ENCODE data around the gene CCNK.

Gene CCNK

DNA sequence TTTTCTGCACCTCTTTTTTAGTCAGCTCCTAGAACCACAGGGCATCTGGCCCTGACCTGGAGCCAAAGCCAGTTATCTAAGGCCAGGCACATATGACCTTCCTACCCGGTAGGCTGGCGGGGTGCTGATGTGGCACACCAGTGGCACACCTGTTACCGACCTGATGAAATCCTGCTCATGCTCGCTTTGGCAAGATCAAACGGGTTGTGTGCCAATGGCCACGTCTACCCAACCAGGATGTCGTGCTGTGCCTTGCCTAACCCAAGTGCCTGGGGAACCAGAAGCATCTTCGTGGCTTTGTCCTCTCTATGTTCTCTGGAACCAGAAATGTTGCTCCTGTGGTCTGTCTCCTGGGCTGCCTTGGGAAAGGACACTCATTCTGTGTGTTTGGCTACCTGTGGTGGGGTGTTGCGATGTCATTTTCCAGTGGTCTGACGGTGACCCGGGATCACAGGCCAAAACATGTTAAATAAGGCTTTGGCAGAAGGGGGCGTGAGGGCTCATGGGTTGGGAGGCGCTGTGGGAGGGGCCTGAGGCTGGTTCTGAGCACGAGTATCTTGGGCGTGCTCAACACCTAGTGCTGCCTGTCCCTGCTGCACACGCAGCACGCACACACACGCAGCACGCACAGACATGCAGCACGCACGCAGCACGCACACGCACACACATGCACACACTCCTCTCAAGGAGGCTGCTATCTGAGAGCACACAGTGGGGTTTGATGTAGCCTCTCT lies 27.9 kb downstream of the CCNK start:
- DNase-seq, result no peak

DNA sequence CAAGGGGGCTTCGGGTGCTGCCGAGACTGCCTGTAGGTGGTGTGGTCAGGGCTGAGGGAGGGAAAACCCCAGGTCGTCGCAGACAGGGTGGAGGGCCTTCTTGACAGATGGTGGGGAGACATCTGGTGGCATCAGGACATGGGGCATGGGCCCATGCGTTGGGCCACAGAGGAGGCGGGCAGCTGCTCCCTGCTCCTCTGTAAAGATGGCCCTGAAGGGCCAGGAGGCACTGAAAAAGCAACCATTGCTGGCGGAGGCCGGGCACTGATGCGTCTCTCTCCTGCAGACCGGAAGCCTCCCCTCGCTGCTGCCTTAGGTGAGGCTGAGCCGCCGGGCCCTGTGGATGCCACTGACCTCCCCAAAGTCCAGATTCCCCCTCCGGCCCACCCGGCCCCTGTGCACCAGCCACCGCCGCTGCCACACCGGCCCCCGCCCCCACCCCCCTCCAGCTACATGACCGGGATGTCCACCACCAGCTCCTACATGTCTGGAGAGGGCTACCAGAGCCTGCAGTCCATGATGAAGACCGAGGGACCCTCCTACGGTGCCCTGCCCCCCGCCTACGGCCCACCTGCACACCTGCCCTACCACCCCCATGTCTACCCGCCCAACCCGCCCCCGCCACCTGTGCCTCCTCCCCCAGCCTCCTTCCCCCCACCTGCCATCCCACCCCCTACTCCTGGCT lies 28.8 kb downstream of the CCNK start:
- DNase-seq, result no peak

DNA sequence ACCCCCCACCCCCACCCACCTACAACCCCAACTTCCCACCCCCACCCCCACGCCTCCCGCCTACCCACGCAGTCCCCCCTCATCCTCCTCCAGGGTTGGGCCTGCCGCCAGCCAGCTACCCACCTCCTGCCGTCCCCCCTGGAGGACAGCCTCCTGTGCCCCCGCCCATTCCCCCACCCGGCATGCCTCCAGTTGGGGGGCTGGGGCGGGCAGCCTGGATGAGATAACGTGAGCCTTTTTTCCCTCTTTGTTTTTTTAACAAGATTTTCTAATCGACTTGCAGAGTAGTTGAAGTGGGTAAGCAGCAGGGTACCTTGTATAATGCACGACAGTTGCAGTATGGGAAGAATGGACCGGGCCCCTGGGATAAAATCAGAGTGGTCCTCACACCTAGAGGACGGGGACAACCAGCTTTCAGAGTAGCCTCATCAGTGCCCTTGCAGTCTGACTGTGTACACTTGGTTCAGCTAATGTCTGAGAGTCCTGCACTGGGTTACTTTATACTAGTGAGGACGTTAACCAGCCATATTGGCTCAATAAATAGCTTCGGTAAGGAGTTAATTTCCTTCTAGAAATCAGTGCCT lies 29.4 kb downstream of the CCNK start:
- DNase-seq, result no peak

DNA sequence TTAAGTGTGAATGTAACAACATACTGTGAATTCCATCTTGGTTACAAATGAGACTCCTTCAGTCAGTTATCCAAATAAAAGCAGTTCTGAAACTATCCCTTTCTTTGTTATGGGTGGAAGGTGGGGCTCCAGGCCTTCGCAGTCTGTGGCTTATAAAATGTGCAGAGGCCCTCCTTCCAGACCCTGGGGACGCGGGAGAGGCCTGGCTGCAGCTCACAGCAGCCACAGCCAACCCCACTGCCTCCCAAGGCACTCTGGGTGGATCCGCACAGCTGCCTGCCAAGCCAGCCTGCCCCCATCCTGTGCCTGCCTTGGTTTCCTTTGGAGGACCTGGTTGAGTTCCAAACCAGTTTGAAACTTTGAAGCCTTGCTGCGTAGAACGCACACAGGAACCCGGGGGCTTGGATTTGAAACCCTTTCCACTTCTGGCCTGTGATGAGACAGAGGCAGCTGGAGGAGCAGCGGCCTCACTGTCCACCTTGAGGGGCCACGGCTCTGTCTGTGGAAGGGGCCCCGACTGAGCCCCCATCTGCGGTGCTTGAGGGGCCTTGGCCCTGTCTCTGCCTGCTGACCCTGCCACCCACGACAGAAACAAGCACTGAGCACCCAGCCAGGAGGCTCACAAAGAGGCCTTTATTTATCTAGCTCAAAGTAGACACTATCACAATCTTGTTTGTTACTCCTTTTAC lies 30.4 kb downstream of the CCNK start:
- no peak for DNase-seq

DNA sequence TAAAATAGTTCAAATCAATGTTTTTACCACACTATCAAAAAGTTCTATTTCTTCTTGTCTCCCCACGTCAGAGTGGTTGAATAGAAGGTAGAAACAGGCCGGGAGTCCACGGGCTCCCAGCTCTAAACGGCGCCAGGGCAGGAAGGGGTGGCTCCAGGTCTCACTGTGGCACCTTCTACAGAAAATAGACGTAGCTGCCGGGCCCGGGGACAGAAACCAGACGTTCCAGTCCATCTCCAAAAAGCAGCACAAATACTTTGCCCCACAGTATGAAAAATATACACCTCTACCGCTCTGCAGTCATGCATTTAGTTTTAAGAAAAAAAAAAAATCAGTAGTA lies 30.9 kb downstream of the CCNK start:
- DNase-seq, result no peak

DNA sequence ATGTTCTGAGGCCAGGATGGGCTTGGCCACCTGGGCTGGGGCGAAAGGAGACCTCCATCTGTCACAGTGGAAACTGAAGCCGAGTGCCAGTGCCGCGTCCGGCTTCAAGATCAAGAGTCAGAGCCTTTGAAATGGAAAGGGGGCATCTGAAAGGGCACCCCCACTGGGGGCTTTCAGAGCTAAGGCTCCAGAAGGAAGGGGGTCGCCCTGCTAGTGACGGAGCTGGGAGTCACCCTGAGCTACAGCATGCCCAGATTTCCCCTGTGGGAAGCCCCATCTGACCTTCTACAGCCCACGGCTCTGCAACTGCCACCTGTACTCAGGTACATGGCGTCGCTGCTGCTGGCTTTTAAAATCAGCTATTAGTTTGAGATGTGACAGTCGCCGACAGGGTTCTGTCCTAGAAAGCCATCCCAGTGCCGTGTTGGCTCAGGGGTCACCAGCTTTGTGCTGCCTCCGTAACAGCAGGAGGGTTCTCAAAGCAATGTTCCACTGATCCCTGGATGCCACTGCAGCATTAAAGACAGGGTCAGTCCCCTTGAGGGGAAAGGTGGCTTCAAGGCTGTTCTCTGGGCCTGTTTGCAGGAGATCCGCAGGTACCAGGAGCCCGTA lies 31.5 kb downstream of the CCNK start:
- DNase-seq, result no peak

DNA sequence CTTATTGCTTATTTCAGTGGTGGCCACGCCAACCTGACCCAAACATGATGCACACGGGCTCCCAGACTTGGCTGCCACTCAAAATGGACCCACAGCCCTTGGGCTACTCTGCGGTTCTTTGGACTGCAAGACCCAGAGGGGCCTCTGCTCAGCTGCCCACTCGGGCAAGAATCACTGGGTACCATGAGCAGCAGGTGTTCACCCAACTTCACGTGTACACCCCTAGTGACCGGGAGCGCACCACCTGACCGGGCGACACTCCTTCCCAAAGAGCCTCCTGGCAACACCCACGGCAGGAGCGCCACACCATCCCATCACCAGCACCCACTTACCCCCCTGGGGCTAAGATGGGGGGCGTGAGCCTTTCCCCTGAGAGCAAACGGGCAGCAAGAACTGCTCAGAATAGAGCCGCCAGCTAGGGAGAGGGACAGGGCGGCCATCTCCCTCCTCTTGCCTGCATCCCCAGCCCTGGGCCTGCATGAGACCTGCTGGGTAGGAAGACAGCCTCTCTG lies 32.0 kb downstream of the CCNK start:
- DNase-seq, result no peak

DNA sequence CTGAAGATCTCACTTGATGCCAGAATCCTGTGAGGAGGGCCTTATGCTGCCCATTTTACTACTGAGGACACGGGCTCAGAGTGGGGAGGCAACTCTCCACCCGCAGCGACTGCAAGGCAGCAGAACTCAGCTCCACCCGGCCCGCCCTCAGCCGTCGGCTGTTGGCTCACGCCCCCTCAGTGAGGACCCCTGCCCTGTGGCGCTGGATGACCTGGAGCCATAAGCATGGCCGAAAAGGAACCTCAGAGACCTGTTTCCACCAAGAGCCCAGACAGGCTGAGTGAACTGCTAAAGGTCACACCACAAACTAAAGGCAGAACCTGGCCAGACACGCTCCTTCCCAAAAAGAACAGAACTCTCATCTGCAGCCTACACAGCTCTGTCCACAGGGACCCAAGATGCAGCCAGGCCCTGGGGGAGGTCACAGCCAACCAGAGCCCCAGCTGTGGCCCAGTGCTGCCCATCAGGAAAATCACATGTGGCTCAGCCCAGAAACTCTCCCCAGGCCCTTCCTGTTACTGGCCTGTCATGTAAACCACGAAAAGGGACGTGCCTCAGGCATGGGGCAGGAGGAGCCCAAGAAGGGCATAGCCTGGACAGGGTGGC lies 32.8 kb downstream of the CCNK start:
- no peak for DNase-seq

DNA sequence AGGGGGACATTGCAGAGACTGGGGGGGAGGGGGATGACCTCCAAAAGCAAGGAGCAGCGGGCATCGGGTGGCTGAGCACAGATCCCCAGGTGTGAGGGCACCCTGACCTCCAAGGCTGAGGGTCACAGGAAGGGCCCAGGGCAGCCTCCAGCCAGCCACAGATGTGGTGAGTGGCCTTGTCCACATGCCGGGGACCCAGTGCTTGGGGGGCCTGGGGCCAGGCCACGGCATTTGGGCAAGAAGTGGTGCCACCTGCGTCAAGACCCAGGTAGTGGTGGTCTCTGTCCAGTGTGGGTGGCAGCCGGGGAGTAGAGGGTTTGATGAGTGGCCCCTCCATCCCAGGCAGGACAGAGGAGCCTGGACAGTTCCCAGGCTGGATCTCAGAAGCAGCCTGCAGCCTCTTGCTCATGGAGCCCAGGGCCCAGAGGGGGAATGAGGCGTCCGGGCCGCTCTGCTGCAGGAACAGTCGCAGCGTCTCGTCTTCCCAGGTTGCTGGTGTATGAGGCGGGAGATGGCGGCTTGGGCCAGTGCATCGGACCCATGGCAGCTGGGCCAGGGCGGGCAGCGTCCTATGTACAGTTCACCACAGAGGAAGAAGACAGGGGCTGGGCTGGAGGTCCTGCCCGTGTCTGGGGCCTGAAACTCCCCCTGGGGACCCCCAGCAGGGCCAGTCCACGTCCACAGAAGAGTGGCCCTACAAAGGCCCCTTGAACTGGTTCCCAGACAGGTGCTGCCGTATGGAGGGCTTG lies 33.5 kb downstream of the CCNK start:
- no peak for DNase-seq

DNA sequence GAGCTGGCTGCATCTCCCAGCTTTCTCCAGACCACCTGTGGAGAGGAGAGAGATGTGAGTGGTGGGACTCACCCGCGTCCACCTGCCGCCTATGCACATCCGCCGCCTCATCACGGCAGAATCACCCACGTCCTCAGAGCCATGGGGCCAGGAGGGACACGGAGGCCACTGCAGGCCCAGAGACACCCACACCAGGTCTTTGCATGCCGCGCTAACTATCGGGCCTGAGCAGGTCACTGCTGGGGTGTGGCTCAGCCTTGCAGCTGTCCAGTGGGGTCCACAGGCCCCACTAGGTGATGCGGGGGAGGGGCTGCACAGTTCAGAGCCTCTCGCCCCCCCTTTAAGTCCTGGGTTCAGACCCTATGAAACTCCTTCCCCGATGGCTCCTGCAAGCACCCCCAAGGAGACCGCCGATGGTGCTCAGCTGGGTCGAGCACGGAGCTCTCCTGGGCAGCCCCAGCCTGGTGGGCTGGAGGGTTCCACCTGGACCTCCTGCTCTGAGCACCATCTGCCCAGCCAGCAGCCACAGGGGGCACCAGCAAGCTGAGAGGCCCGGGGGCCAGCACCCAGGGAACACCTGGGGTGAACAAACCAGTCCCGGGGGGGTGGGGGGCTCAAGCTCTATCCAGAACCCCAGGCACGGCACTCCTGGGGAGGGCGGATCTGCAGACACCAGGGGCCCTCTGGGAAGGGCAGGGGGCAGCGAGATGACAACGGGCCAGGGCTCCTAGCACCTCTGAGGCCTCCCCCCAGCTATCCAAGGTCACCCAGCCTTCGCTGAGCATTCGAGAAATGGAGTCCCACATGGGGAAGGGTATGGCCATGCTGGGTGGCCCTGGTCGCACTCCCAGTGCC lies 34.3 kb downstream of the CCNK start:
- no peak for DNase-seq

DNA sequence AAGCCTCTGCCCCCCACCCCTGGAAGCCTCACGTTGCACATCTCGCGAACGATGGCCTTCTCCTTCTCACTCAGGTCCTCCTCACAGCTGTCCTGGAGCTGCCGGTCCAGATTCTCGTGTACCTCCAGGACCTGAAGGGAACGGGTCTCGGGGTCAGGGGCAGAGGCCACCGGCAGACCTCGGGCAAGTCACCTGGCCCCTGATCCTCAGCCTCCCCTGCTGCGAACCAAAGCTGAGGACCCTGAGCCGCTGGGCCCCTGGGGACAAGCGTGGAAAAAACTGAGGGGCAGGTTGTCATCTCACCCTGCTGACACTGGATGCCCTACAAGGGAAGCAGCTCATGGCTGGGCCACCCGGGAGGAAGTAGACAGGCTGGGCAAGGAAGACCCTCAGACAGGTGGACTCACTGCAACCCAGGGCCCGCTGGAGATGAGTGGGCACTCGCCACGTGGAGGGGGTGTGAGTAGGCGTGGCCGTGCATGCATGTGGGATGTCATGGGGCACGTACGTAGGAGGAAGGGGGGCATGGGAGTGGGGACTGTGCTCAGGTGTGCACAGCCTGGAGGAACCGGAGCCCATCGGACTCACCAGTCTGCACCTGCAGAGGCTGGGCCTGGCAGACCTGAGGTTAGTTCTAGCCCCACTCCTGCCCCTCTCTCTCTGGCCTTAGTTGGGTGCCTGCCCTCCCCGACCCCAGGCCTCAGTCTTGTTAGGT lies 35.1 kb downstream of the CCNK start:
- DNase-seq, result no peak

DNA sequence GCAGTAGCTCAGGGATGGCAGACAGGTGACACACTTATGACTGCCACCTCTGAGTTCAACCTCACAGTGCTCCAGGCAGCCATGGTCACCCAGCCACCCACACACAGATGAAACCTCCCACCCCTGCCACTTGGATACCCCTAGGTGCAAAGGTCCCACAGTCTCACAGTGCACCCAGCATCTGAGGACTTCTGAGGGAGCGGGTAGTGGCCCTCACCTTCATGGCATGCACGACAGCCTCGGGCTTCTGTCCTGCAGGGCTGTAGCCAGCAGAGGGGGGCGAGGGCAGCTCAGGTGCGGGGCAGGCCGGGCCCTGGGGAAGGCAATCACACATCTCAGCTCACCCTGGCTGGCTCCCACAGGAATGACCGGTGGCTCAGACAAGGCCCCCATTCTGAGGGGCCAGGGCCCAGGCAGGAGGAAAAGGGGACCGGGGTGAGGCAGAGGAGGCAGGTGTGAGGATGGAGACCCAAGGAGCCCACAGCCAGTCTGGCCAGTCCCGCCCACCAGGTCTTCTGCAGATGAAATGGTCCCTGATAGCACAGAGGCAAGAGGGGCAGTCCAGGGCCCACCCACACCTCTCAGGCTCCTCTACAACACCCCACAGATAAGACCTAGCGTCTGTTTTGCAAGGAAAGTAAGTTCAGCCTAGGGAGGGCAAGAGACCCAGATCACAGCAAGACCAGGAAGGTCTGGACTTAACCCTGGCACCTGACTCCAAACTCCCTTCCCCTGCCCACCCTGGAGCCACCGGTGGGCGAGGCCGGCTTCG lies 35.8 kb downstream of the CCNK start:
- no peak for DNase-seq

DNA sequence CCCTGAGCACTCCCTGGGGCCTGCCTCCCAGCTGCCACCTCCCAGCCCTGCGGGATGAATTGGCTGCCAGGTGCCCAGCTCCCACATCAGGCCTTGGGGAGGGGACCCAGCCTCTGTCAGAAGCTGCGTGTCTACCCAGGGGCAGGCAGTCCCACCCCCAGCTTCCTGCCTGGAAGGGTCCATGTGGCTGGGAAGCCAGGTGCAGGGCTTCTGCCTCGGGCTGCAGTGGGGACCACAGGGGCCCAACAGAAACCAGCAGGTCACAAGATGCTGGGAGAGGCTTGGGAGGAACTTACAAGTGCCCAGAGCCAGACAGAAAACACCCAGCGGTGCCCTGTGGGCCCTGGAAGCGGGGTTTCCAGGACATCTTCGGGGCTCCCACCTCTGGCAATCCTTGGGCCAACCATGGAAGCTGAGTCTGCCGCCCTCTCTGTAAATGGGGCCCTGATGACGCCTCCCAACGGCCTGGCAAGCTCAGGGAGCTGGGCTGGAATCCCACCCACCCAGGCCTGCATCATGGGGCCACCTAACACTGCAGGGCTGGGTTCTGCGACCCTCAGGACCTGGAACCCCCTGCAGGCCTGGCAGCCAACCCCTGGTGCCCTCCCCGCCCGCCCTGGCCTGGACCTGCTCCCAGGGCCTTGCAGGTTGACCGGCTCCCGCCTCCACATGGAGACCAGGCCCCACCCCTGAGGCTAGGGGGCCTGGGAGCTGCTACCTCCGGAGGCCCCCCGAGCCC lies 36.6 kb downstream of the CCNK start:
- no peak for DNase-seq

DNA sequence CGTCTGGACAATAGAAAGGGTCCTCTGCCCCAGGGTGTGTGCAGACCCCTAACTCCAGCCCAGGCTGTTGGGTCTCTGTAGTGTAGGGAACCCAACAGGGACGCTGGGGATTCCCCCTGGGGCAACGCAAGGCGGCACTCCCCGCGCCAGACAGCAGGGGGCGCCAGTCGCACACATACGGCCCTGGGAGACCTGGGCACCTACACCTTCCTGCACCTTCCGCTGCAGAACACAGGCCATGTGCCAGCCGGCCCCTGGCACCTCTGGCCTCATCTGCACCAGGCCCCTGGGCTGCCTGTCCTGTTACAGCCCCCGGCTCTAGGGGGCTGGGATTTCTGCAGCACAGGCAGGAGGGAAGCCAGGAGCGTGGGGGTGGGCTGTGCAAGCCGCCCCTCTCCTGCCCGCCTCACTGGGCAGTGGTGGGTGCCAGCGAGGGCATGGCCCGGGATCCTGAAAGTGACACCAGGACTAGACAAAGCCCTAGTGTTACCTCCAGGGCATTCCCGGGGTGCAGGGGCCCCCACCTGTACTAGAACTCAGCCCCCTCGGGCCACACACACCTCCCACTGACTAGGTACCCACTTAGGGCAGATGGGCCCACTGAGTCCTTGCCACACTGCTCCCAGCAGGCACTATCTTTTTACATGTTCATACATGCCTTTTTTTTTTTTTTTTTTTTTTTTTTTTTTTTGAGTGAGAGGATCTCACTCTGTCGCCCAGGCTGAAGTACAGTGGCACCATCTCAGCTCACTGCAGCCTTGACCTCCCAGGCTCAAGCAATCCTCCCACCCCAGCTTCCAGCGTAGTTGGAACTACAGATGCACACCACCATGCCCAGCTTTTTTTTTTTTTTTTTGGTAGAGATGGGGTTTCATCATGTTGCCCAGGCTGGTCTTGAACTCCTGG lies 37.5 kb downstream of the CCNK start:
- peak; percentile 86 for DNase-seq

DNA sequence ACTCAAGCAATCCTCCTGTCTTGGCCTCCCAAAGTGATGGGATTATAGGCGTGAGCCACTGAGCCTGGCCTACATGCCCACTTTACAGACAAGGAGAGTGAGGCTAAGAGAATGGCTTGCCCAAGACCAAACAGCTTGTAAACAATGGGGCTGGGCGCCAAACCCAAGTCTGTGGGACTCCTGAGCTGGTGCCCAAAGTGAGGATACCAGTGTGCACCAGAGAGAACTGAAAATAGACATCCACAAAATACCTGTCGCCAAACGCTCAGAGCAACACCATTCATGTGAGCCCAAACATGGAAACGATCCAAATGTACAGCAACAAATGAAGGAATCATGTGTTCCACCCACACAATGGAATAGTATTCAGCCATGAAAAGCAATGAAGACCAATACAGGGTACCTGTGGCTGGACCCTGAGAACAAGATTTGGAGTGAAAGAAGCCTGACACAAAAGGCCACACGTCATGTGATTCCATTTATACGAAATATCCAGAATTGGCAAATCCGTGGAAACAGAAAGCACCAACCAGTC lies 38.2 kb downstream of the CCNK start:
- no peak for DNase-seq

DNA sequence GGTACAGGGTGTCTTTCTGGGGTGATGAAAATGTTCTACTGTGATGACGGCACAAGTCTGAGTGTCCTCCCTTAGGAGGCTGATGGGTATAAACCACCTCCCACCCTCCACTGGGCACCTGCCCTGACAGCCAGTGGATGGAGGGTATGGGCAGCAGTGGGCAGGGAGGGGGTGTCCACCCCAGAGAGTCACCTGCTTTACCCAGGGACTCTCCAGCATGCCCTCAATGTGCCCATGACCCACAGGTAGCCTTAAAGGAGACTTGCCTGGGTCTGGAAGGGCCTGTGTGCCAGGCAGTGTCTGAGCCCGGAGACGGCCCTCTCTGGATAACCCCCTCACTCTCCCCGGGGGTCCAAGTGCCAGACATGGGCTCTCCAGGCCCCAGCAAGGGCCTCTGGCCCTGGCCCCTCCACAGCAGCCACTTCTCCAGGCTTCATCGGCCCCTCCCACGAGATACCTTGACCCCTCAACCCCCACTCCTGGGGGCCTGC lies 38.8 kb downstream of the CCNK start:
- no peak for DNase-seq

DNA sequence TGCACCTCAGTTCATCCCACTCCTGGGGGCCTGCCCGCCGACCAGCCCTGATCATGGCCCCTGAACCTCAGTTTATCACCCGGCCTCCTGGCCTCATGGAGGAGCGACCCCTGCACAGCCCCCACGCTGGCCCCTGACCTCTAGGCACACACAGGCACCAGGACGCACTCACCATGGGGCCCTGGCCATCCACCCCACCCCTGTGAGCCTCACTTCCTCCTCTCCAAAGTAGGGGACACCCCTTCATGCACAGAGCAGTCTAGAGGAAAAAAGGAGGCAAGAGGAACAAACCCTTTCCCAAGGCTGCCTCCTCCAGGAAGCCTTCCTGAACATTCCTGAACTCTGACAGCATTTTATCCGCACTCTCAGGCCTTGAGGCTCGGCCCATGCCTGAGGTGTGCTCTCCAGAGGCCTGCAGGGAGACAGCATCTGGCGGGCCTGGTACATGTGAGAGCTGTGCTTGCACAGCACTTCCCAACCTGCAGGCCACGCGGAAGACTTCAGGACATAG lies 39.4 kb downstream of the CCNK start:
- DNase-seq, result no peak
